HPDE6-E6E7 (cell line): ENCODE measurements around the gene ERGIC1.
A peak's percentile ranks its signal among the peaks of the same experiment; 100 is the strongest.
"Not testable (repeated sequence)": the region's sequence is repeated elsewhere in the genome, so short reads cannot be mapped to it uniquely, and the experiment has no call there.

Source experiments
- DNase-seq: peaks from one replicate; pipeline ENCODE4 v3.0.0; 2011; ENCODE audit warnings: missing footprints; ENCODE audit errors: extremely low spot score

The ERGIC1 gene

DNA sequence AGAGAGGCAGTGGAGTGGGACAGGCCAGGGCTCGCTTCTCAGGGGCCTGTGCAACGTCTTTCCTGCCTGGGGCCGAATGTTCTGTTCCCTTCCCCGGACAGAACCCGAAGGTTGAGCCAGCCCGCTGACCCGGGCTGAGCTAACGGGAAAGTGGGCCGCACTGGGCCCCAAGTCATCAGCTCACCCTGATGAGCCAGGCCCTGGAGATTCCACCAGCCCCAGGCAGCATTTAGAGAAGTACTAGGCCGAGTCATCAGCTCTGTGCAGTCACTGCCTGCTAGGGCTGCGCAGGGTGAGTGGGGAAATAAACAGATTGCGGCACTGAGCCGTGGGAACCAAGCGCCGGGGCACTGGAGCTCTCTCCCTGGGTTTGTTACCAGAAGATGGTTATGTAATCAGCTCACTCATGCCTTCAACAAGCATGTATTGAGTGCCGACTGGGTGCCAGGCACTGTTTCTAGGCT lies 33.9 kb upstream of the ERGIC1 start:
- DNase-seq, result peak; percentile 89

DNA sequence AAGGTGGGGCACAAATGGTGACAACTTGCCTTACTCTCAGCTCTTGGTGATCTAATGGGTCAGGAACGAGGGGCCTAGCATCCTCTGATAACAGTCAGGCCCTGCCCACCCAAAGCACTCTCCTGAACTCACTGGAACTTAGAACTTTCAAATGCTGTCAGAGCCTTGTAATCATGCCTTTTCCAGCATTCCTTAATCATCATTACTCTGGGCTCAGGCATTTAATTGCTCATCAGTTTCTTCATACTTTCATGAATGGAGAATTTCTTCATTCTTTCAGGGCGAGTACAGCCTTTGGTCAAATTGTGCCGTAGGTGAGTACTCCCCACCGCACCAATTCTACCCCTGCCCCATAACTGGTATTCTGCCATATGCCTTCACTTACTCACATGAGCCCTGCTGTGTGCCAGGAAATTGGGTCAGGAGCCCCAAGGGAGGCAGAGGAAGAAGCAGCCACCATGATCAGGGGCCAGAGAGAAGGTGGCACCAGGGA lies 32.8 kb upstream of the ERGIC1 start:
- peak; percentile 68 for DNase-seq

DNA sequence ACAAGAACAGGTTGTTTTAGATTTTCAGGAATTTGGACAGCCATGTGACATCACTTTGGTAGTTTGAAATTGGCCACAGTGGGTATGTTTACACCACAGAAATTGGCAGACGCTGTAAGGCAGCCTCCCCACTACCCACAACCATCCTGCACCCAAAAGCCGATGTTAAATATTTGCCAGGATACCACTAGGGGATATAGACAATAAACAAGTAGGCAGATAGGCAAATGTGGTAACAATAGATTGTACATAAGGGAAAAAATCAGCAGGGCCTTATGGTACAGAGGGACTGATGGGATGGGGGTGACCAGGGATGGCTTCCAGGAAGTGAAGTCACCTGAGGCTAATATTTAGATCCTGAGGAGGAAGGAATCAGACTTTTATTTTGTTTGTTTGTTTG lies 31.9 kb upstream of the ERGIC1 start:
- no peak for DNase-seq

DNA sequence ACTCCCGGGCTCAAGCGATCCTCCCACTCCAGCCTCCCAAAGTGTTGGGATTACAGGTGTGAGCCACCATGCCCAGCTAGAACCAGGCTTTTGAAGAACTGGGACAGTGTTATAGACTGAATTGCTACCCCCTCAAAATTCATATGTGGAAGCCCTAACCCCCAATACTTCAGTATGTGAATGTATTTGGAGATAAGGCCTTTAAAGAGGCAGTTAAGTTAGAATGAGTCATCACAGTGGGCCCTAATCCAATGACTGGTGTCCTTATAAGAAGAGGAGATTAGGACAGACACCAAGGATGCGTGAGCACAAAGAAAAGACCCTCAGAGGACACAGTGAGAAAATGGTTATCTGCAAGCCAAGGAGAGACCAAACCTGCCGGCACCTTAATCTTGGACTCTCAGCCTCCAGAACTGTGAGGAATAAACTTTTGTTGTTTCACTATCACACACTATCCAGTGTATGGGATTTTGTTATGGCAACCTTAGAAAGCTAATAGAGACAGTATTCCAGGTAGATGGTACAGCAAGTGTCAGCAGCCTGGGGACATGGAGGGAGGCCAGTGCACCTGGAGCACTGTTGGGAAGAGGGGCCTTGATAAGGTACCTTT lies 31.4 kb upstream of the ERGIC1 start:
- DNase-seq, result no peak

DNA sequence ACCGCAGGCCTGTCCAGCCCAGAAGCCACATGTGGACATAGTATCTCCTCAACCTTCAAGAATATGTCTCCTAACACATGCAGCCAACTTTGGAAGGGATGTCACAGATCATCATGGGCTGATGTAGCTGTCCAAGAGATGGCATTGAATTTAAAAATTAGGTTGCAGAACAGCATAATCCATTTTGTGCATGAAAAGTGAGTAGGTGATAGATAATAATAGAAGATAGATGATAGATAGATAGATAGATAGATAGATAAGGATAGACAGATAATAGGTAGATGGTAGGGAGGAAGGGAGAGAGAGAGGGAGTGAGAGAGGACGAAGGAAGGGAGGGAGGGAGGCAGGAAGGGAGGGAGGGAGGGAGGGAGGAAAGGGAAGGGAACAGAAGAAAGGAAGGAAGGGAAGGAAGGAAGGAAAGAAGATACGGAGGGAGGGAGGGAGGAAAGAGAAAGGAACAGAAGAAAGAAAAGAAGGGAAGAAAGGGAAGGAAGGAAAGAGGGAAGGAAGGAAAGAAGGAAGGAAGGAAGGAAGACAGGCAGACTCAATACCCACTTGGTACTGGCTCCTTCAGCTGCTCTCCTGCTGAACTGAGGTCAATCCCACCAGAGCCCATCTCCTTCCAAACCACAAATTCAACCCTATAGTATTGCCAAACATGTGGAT lies 28.9 kb upstream of the ERGIC1 start:
- DNase-seq, result no peak

DNA sequence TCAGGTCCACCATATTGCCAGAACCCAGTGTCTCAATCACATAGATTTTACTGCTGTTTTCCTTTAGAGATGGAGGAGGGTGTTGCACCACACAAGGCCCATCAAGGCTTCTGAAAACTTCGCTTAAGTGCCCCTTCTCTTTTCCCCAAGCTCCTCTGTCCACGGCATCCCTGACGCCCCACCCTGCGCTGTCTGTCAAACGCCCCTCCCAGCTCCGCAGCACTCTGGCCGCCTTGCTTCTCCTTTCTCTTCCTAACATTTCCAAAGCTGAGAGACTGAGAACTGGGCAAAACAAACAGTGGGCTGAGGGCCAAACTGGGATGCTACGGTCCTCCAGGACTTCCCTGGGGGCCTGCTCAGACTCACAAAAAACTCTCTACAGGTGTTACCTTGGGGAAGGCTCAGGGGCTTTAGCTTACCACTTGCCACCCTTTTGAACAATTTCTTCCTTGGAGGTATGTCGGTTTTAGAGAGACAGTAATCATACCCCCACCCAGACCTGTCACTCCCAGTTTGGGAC lies 28.3 kb upstream of the ERGIC1 start:
- no peak for DNase-seq

DNA sequence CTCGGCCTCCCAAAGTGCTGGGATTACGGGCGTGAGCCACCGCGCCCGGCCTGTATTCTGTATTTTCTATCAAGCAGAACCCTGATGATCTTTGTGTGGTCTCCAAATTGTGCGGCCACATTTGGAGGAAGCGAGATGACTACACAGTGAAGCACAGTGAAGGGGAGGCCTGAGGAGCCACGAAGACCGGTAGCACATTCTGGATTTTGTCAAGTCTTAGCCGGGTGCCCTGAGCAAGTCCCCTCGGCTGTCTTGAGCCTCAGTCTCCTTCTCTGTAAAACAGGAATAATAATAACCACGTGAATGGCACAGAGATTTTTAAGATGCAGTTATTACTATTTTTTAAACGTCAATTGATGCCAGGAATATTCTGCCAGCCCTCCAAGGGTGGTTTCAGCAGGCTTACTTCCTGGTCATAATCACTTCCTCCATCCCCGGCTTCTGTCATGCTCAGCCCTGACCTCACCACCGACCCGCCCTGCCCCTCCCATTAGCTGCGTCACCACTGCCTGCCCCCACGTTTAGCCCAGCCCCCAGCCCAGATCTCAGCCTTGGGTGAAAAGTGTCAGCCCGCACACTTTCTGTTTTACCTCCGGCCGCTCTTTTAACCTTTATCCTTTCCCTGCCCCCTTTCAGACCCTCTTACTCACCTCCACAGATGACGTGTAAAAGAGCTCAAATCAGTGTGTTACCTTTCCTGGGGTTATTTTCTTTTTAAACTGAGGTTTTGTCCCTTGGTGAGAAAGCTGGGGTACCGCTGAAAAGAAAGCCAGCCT lies 27.0 kb upstream of the ERGIC1 start:
- DNase-seq, result peak; percentile 94

DNA sequence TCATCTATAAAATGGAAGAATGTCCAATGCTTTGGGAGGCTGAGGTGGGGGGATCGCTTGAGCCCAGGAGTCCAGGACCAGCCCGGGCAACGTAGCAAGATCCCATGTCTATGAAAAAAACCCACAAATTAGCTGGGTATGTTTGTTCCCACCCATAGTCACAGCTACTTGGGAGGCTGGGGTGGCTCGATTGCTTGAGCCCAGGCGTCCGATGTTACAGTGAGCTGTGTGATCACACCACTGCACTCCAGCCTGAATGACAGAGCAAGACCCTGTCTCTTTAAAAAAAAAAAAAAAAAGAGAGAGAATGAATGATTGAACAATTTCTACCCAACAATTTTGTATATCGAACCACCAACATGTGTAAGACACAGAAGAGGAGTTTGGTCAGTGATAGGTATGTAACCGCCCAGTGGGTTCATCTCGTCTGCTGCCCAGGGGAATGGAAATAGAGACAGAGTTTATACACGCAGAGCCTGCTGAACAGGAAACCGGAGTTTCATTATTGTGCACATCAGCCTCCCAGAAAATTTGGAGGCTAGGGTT lies 26.2 kb upstream of the ERGIC1 start:
- DNase-seq, result no peak

DNA sequence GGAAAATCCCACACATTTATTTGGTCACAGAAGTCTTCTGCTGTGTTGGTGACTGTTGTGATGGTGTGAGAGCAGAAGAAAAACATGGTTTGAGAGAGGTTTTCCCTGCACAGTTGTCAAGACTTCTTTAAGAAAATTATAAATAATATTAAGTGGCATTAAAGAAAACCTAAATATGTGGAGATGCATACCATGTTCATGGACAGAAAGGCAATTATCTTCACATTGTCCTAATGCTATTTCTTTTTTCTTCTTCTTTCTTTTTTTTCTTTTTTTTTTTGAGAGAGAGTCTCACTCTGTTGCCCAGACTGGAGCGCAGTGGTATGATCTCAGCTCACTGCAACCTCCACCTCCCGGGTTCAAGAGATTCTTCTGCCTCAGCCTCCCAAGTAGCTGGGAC lies 24.3 kb upstream of the ERGIC1 start:
- DNase-seq, result no peak

DNA sequence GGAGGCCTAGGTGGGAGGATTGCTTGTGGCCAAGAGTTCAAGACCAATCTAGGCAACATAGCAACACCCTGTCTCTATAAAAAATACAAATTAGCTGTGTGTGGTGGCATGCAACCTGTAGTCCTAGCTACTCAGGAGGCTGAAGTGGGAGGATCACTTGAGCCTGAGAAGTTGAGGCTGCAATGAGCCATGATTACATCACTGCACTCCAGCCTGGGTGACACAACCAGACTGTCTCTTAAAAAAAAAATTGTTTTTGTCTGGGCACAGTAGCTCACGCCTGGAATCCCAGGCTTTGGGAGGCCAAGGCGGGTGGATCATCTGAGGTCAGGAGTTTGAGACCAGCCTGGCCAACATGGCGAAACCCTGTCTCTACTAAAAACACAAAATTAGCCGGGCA lies 23.1 kb upstream of the ERGIC1 start:
- DNase-seq, result not testable (repeated sequence)

DNA sequence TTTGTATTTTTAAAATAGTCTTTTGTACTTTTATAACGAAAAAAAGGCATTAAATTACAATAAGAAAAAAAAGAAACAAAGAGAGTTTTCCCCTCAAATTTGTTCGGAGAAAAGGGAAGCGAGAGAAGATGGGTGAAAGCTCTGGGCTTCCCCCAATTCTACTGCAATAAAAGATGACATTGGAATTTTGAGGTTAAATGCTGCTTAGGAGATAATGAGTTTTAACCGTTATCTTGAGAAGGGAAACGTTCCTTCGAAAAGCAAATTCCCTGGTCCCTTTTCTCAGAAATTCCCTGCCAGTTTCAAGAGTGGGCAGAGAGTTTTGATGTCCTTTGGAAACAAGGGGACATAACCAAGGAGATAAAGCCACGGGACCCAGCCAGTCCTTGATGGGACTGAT lies 18.4 kb upstream of the ERGIC1 start:
- DNase-seq, result no peak

DNA sequence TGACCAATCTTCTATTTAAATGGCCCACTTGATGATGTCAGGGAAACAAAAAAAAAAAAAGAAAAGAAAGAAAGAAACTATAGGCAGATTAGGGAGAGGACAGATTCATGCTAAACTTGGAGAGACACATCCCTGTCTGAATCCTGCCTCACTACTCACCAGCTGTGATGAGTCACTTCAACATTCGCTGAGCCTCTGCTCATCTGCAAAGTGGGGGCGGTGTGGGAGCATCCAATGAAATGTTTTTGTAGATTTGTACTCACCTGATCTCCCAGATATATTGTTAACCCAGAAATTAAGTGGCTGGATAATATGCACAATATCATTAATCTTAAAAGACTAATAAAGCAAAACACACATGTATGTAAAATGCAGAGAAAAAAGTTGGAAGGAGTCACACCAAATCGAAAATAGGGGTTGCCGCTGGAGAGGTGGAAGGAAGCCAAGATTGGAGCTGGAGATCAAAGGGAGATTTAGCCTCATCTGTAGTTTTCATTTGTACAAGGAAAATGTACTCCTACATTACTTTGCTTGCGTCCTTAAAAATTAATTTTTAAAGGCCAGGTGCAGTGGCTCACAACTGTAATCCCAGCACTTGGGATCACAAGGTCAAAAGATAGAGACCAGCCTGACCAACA lies 17.0 kb upstream of the ERGIC1 start:
- DNase-seq, result peak; percentile 85

DNA sequence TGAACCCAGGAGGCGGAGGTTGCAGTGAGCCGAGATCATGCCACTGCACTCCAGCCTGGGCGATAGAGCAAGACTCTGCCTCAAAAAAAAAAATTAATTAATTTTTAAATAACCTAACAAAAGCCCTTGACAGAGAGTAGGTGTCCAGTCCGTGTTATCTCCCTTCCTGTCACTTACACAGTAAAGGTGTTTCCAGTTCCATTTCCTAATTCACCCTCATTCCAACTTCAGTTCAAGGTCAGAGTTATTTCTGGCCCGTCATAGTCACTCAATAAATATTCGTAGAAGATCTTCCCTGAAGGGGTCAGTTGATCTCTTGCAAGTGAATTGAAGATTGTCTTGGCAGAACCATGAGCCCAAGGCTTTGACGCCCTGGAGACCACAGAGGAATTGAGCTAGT lies 16.4 kb upstream of the ERGIC1 start:
- no peak for DNase-seq

DNA sequence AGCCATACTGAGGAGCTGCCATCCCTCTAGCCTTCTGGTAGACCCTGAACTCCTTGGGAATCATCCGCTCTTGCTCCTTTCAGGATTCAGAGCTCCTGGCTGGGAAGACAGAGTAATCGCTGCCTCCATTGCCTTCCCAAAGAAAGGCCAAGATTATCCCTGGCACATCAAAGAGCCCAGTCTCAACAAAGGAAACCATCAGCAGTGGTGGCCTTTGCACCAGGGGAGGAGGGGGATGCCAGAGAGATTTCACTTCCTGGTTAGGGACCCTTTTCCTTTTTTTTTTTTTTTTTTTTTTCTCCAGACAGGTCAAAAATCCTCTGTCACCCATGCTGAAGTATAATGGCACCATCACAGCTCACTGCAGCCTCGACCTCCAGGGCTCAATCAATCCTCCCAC lies 16.0 kb upstream of the ERGIC1 start:
- no peak for DNase-seq

DNA sequence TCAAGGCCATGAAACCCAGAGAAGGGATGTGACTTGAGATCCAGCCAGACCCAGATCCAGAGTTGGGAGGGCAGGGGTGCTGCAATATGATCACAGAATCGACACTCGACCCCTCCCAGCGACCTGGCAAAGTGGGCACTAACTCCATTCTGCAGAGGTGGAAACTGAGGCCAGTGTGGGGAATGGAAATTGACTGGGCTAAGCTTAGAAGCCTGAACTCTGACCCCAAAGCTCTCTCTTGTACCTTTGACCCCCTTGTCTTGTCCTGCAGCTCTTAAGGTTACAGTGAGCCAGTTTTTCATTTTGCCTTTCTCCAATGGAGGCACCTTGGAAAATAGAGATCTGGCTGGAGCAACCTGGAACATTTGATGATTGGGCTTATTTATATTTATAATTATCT lies 14.5 kb upstream of the ERGIC1 start:
- no peak for DNase-seq

DNA sequence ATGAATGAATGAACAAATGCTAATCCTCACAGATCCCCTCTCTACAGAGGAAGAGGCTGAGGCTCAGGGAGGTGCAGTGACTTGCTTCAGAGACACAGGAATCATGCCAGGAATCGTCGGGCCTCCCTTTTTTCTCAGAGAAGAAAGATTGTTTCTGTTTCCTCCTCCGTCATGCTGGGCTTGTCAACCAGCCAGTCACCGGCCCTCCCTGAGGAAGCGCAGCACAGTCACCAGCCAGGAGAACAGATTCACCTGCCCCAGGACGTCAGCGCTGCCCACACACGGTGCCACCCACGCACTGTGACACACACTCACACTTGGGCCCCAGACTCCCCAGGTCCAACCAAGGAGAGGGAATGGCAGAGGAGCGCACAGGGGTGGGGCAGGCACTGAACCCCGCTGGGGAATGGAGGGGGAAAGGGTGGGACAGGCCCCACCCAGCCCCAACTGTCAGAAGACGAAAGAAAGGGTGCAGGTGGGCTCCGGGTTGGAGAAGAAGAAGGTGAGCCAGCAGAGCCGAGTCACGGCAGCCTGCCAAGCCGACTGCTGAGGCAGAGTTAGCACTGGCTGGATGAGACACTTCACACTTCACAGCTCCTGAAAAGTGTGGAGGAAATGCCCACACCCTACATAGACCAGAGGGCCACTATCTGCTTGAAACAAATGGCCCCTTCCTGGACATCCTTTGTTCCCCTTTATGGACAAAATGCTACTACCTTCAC lies 13.8 kb upstream of the ERGIC1 start:
- peak; percentile 91 for DNase-seq

DNA sequence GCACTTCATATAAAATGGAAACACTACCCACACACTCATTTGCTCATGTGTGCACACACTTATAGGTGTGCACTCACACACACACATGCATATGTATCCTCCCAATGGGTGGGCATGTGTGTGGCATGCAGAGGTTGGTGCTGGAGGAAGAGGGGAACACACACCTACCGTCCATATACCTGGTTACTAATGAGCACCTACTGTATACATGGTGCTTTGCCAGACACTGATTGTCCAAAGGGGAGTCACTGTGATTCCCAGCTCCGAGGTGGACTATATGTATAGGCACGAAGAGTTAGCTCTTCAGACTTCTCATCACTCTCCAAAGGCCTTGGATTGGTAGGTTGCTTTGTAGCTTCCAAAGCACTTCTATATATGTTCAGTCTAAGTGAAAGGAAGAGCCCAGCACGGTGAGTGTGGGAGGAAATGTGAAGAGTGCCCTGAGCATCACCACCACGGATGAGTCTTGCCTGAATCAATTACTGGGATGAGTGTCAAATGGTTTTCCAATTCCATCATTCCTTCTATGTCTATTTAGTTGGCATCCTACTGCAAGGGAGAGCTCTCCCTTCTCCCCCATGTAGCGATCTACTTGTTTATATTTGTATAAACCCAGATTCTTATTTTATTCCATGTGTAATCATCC lies 12.6 kb upstream of the ERGIC1 start:
- no peak for DNase-seq

DNA sequence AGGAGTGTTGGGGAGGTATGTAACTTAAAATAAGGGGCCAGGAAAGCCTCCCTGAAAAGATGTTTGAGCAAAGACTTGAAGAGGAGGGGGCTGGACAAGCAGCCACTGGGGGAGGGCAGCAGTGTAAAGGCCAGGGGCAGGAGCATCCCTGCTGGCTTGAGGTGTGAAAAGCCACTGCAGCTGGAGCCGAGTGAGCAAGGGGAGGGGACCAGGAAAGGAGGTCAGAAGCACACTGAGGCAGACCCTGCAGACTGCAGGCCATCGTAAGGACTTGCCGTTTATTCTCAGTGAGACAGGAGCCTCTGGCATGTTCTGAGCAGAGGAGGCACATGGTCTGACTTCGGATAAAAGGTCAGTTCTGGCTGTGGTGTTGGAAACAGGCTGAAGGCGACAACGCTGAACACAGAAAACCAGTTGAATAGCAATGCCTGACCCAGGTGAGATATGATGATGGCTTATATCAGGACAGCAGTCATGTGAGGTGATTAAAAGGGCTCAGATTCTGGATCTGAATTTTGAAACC lies 10.2 kb upstream of the ERGIC1 start:
- no peak for DNase-seq

DNA sequence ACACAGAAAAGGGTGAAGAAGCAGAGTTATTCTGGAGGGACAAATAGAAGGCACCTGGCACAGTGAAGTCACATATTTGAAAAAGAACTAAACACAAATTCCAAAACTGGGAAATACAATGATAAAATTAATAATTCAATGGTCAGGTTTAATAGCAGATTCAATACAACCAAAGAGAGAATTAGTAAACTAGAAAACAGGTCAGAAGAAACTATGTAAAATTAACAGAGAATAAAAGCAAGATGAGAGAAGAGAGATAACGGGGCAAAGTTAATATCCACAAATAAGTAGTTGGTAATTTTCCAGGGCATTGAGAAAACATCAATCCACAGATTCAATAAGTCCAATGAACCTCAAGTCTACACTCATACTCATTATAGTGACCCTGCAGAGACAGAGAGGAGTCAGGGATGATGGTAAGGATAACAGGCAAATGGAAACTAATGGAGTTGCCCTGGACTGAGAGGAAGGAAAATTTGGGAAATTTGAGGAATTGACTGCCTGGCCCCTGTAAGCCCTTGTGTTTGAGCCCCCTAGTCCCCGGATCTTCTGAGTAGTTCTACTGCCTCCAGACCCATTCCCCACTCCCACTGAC lies 8.3 kb upstream of the ERGIC1 start:
- no peak for DNase-seq

DNA sequence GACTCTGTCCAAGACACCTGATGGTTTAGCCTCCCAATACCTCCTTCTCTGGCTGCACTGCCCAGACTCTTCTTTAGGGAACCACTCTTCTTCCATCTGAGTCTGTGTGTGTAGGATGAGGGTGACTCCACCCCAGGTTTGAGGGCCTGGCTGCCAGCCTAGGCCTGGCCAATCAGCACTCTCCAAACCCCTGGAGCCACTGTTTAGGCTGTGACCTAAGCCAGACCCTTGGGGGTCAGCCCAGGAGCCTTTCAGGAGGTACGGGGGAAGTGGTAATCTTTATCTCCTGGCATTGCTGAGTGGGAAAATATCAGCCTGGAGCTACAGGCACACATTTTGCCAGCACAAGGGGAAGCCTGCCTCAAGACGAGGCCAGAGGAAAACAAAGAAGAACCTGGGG lies 6.2 kb upstream of the ERGIC1 start:
- DNase-seq, result no peak
